Prostate gland (tissue), 2 donors: Measurements from ENCODE around the gene SSH2. TPM values are rescaled to one million over a fixed set of nuclear protein-coding genes. Genes with fewer than 3 reads are reported as not detected.

ENCODE experiments used
- DNase-seq: peaks from one replicate; pipeline ENCODE4 v3.0.0-alpha.2; 2019; ENCODE audit warnings: low spot score
- H3K27ac ChIP-seq, 2 donors: fragments of 200-600 bp; sonication (generic); 2 replicates each; pipeline ENCODE4 v1.5.1; 2017 to 2019
- H3K27me3 ChIP-seq: fragments of 200-600 bp; sonication (generic); replicated peaks from 2 replicates; pipeline ENCODE4 v1.5.1; 2019; ENCODE audit not compliant: insufficient read depth
- H3K36me3 ChIP-seq, 2 donors: fragments of 200-600 bp; sonication (generic); 1 replicate in 1 of 2; 2 replicates in 1 of 2; pipeline versions ENCODE4 v1.5.1 to v1.8.1; 2017 to 2019
- H3K4me1 ChIP-seq: fragments of 200-600 bp; sonication (generic); replicated peaks from 2 replicates; pipeline ENCODE4 v1.5.1; 2019
- H3K4me3 ChIP-seq, 2 donors: fragments of 200-600 bp; sonication (generic); 2 replicates each; pipeline ENCODE4 v1.5.1; 2017 to 2019
- H3K9me3 ChIP-seq: fragments of 200-600 bp; sonication (generic); 2 replicates; pipeline ENCODE4 v1.5.1; 2017
- CTCF ChIP-seq, 4 experiments: fragments of 200-600 bp in 2 of 4; fragments of 450-650 bp in 2 of 4; sonication (generic) in 2 of 4; IDR thresholded peaks; 1 replicate in 3 of 4; 2 replicates in 1 of 4; pipeline ENCODE4 v1.5.1; 2016 to 2019; ENCODE audit warnings: antibody characterized with exemption in 4 of 4, mild to moderate bottlenecking in 2 of 4, moderate library complexity in 2 of 4
- POLR2A ChIP-seq: fragments of 450-650 bp; IDR thresholded peaks from one replicate; pipeline ENCODE4 v1.6.1; 2016; ENCODE audit warnings: antibody characterized with exemption, mild to moderate bottlenecking
- POLR2AphosphoS5 ChIP-seq: sonication (generic); formaldehyde crosslinking; IDR thresholded peaks from one replicate; pipeline ENCODE4 v1.6.1; 2017; ENCODE audit warnings: antibody characterized with exemption
- WGBS: methylation state at CpG from one replicate; pipeline ENCODE4 v1.1.5; 2018; 5-methylcytosine and 5-hydroxymethylcytosine counted together
- intact Hi-C: fragments of 100-400 bp; cut with DNase I; formaldehyde crosslinking; loops from one replicate; pipeline ENCODE4 v1.14.2; 2022
- total RNA-seq, 2 donors: library from RNA; depleted of rRNA; stranded (reverse); fragments of >200 nt; gene quantifications; one replicate each; pipeline ENCODE4 v1.1.0, GENCODE V29; 2016

SSH2 gene
- total RNA-seq, 2 donors from 2014 or later = 10.1 to 27.5 TPM

GRCh38 chr17:29892201-29892600 lies 37.8 kb downstream of the SSH2 start:
- no peaks in the 10 kb centered on the region for H3K27me3 ChIP-seq
- intact Hi-C loops = no loop called here
- H3K4me3 ChIP-seq = no peak overlapping the region
- no peak overlapping the region for H3K27ac ChIP-seq
- no peak for TF ChIP-seq POLR2A
- no peak for TF ChIP-seq POLR2AphosphoS5
- TF ChIP-seq CTCF (IDR thresholded peaks at IDR 0.05) = no peak
- no peaks in the 10 kb centered on the region for H3K9me3 ChIP-seq
- no peaks in the 10 kb centered on the region for H3K36me3 ChIP-seq
- H3K4me1 ChIP-seq = no peaks in the 10 kb centered on the region
- DNase-seq = no peak

GRCh38 chr17:29891131-29891530 lies 38.9 kb downstream of the SSH2 start:
- Histone ChIP-seq H3K4me3 (no peak overlapping the region), H3K9me3 (no peaks in the 10 kb centered on the region), H3K27me3 (no peaks in the 10 kb centered on the region), H3K4me1 (no peaks in the 10 kb centered on the region), H3K27ac (no peak overlapping the region), H3K36me3 (no peaks in the 10 kb centered on the region)
- intact Hi-C loops = no loop called here
- TF ChIP-seq POLR2A (no peak), CTCF (IDR thresholded peaks at IDR 0.05) (no peak), POLR2AphosphoS5 (no peak)
- WGBS = 100% methylated on average over 1 of the region's 1 CpG
- DNase-seq = no peak

- DNase-seq = no peak
- H3K27ac ChIP-seq = no peak overlapping the region
- H3K4me1 ChIP-seq = no peaks in the 10 kb centered on the region
- no peaks in the 10 kb centered on the region for H3K27me3 ChIP-seq
- no peak for TF ChIP-seq POLR2A
- no peak for TF ChIP-seq CTCF (IDR thresholded peaks at IDR 0.05)
- TF ChIP-seq POLR2AphosphoS5 = no peak
- H3K9me3 ChIP-seq = no peaks in the 10 kb centered on the region
- 82% methylated on average over 3 of the region's 3 CpGs for WGBS
- no peak overlapping the region for H3K4me3 ChIP-seq
- intact Hi-C loops = no loop called here
- no peaks in the 10 kb centered on the region for H3K36me3 ChIP-seq
Measured at GRCh38 chr17:29885031-29885640, 44.9 kb downstream of the SSH2 start.

GRCh38 chr17:29883497-29883896 lies 46.5 kb downstream of the SSH2 start:
- intact Hi-C loops = no loop called here
- H3K27ac ChIP-seq = no peak overlapping the region
- no peak overlapping the region for H3K4me3 ChIP-seq
- TF ChIP-seq POLR2AphosphoS5 (no peak), POLR2A (no peak), CTCF (IDR thresholded peaks at IDR 0.05) (no peak)
- H3K27me3 ChIP-seq = no peaks in the 10 kb centered on the region
- H3K4me1 ChIP-seq = no peaks in the 10 kb centered on the region
- H3K36me3 ChIP-seq = no peaks in the 10 kb centered on the region
- no peaks in the 10 kb centered on the region for H3K9me3 ChIP-seq
- no peak for DNase-seq

- 79% methylated on average over 3 of the region's 3 CpGs for WGBS
- Histone ChIP-seq H3K36me3 (no peaks in the 10 kb centered on the region), H3K4me1 (no peaks in the 10 kb centered on the region), H3K9me3 (no peaks in the 10 kb centered on the region), H3K27me3 (no peaks in the 10 kb centered on the region), H3K27ac (no peak overlapping the region), H3K4me3 (no peak overlapping the region)
- no peak for DNase-seq
- intact Hi-C loops = no loop called here
- TF ChIP-seq CTCF (IDR thresholded peaks at IDR 0.05) (no peak), POLR2A (no peak), POLR2AphosphoS5 (no peak)
Measured at GRCh38 chr17:29881256-29881655, 48.8 kb downstream of the SSH2 start.
